ENCODE measurements around the gene GALK1. TPM values are rescaled to one million over a fixed set of nuclear protein-coding genes. Genes with fewer than 3 reads are reported as not detected.

GALK1 gene
- total and polyA plus RNA-seq, 9 of the 15 experiments (the other 6 are each of a cell fraction or from before 2014, with no cell fraction given): 0.45 to 51.6 (median 17.4) TPM

GRCh38 chr17:75784473-75785015 is 19.6 kb upstream of the GALK1 start, which contains the start of gene UNK (continued):
- TF ChIP-seq ZNF592 (IDR thresholded peaks at IDR 0.05) (peak; percentile 3), GTF3C2 (IDR thresholded peaks at IDR 0.05; ENCODE audit: borderline replicate concordance, extremely low read depth, insufficient read length) (no peak), RBBP5 (IDR thresholded peaks at IDR 0.05; ENCODE audit: borderline replicate concordance, insufficient read depth, low read length, poor library complexity, severe bottlenecking) (no peak), ZNF395 (CRISPR knock-in tag; IDR thresholded peaks at IDR 0.05) (peak; percentile 83), ZNF41 (CRISPR knock-in tag; conservative IDR thresholded peaks at IDR 0.05) (no peak), AFF1 (IDR thresholded peaks at IDR 0.05; ENCODE audit: low read depth in 1 of 2, partially characterized antibody in 2 of 2) (peak; percentile 83 to 100), ZNF830 (CRISPR knock-in tag; IDR thresholded peaks at IDR 0.05) (no peak), GTF2F1 (IDR thresholded peaks at IDR 0.05; ENCODE audit: low read depth, low read length) (peak; percentile 72; the same call in 1 of the 2 replicates), EGR1 (conservative IDR thresholded peaks at IDR 0.05) (peak; percentile 59), ETV5 (CRISPR knock-in tag; IDR thresholded peaks at IDR 0.05; ENCODE audit: low read depth) (no peak), KAT8 (IDR thresholded peaks at IDR 0.05; ENCODE audit: low read depth) (no peak), BCOR (IDR thresholded peaks at IDR 0.05) (no peak), KAT2B (IDR thresholded peaks at IDR 0.05; ENCODE audit: low read depth, low read length) (no peak), RAD21 (CRISPR knock-in tag; conservative IDR thresholded peaks at IDR 0.05 in 1 of 2, IDR thresholded peaks at IDR 0.05 in 1 of 2) (no peak), TCFL5 (CRISPR knock-in tag; conservative IDR thresholded peaks at IDR 0.05) (no peak)

Data from K562 (cell line).